ENCODE measurements around the gene PLAU. TPM values are rescaled to one million over a fixed set of nuclear protein-coding genes. Genes with fewer than 3 reads are reported as not detected.

Gene PLAU
- total and polyA plus RNA-seq, 2 donors (not counting 3 experiments of a cell fraction or from before 2014, with no cell fraction given) = 23.6 to 34.9 TPM

DNA sequence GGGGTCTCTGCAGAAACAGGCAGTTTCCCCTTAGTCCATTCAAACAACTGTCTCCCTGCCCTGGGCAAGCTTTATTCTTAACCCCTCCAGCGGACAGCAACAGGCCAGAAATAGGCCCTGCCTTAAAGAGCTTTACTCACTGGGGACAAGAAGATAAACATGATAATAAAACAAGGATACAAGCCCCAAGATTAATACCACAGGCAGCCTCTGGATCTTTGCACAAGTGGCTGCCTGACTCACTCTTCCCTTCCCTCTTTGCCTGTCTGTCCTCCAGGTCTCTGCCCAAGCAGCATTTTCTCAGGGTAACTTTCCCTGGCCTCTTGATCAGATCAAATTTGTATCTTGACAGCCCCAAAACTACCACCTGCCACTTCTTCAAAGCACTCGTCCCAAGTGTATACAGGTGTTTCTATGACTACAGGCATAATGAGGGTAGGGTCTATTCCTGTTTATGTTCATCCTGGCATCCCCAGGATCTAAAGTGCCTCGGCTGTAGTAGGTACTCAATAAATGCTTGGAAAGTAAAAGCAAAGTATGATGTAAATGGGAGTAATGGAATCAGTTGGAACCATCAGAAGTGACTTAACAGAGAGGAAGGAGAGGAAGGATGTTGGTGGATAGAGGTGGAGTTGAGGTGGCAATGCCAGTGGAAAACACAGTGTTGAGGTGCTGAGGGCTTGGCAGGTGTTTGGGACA lies 29.6 kb upstream of the PLAU start:
- POLR2A ChIA-PET = no interaction called here
- DNase-seq (ENCODE audit: low read depth, low spot score) (no peak), FAIRE-seq (no peak)

DNA sequence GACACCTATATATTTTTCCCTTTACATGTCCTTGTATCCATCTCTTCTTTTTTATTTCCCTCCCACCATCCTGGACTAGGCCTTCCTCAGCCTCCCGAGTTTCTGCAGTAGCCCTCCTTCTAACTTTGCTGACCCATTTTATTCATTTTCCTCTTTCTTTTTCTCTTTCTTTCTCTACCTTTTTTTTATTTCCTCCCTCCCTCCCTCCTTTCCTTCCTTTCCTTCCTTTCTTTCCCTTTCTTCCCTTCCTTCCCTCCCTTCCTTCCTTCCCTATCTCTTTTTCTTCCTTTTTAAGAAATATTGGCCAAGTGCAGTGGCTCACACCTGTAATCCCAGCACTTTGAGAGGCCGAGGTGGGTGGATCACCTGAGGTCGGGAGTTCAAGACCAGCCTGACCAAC lies 26.9 kb upstream of the PLAU start:
- dilution Hi-C loops (cut with MboI; ENCODE audit: extremely low pct_ligation_motif_present, low sequenced_read_pairs) = no loop called here
- CTCF ChIA-PET = interaction anchor here (1.0 to 14.6 kb wide), 3 partner anchors 10 to 197 kb away, joined by 3 to 439 read pairs (median 10); partner anchors contain the start of gene CAMK2G

More for the DNA sequence above, 29.6 kb upstream of the PLAU start:
- no TSS peak for BruUV-seq (replicated peaks)
- intact Hi-C loops (cut with micrococcal nuclease) (no loop called here), dilution Hi-C loops (cut with MboI; ENCODE audit: extremely low pct_ligation_motif_present, low sequenced_read_pairs) (no loop called here)
- H3K79me2 ChIP-seq (ENCODE audit: control insufficient read depth, insufficient read depth, low read length) = no peaks in the 10 kb centered on the region
- no peak overlapping the region for H3K4me2 ChIP-seq (ENCODE audit: insufficient read depth, low read length)
- H3K36me3 ChIP-seq (ENCODE audit: control insufficient read depth in 2 of 2, extremely low read depth in 1 of 2, insufficient read depth in 2 of 2, low read length in 2 of 2) = no peaks in the 10 kb centered on the region
- CTCF ChIA-PET = interaction anchor here (1.5 to 14.6 kb wide), 6 partner anchors 33 to 222 kb away, joined by 4 to 439 read pairs (median 48); a partner anchor contains a TSS
- no peaks in the 10 kb centered on the region for H3K9me1 ChIP-seq (replicated peaks; ENCODE audit: control insufficient read depth, extremely low read depth, insufficient read depth, low read length)
- no peaks in the 10 kb centered on the region for H4K20me1 ChIP-seq (replicated peaks; ENCODE audit: control insufficient read depth, extremely low read depth, insufficient read depth, low read length)
- H3K4me1 ChIP-seq (ENCODE audit: control insufficient read depth, extremely low read depth, insufficient read depth, low read length) = peaks cover 6% of the 10 kb centered on the region
- TF ChIP-seq POLR2AphosphoS5 (IDR thresholded peaks at IDR 0.05; ENCODE audit: insufficient read depth, low read depth, low read length) (no peak), JUN (IDR thresholded peaks at IDR 0.05; ENCODE audit: borderline replicate concordance, insufficient read depth, insufficient read length, low read depth) (no peak), GATA2 (IDR thresholded peaks at IDR 0.05; ENCODE audit: insufficient read depth, insufficient read length, low read depth, low read length) (no peak), EZH2 (IDR thresholded peaks at IDR 0.05; ENCODE audit: borderline replicate concordance, low read depth, low read length, severe bottlenecking) (no peak)
- H3K4me3 ChIP-seq (replicated peaks in 1 of 3; ENCODE audit: insufficient read depth in 1 of 3, low read depth in 1 of 3, low read length in 3 of 3) = no peak overlapping the region
- no peaks in the 10 kb centered on the region for H3K9me3 ChIP-seq (replicated peaks; ENCODE audit: control insufficient read depth, insufficient read depth, low read length)
- no peak overlapping the region for H3K9ac ChIP-seq (replicated peaks; ENCODE audit: extremely low read depth, insufficient read depth, low read length)
- H2AFZ ChIP-seq (ENCODE audit: low read depth, low read length) = no peak overlapping the region
- H3K27ac ChIP-seq (ENCODE audit: insufficient read depth, low read depth, low read length) = no peak overlapping the region
- no peaks in the 10 kb centered on the region for H3K27me3 ChIP-seq (ENCODE audit: control insufficient read depth in 2 of 2, insufficient read depth in 2 of 2, low read length in 2 of 2)

More for the DNA sequence above, 26.9 kb upstream of the PLAU start:
- Histone ChIP-seq H3K4me3 (replicated peaks in 1 of 3; ENCODE audit: insufficient read depth in 1 of 3, low read depth in 1 of 3, low read length in 3 of 3) (no peak overlapping the region), H2AFZ (ENCODE audit: low read depth, low read length) (no peak overlapping the region), H3K9me3 (replicated peaks; ENCODE audit: control insufficient read depth, insufficient read depth, low read length) (no peaks in the 10 kb centered on the region), H3K79me2 (ENCODE audit: control insufficient read depth, insufficient read depth, low read length) (no peaks in the 10 kb centered on the region), H3K4me1 (ENCODE audit: control insufficient read depth, extremely low read depth, insufficient read depth, low read length) (peaks cover 28% of the 10 kb centered on the region), H3K36me3 (ENCODE audit: control insufficient read depth in 2 of 2, extremely low read depth in 1 of 2, insufficient read depth in 2 of 2, low read length in 2 of 2) (no peaks in the 10 kb centered on the region), H3K27ac (ENCODE audit: insufficient read depth, low read depth, low read length) (no peak overlapping the region), H3K4me2 (ENCODE audit: insufficient read depth, low read length) (no peak overlapping the region), H4K20me1 (replicated peaks; ENCODE audit: control insufficient read depth, extremely low read depth, insufficient read depth, low read length) (no peaks in the 10 kb centered on the region), H3K27me3 (ENCODE audit: control insufficient read depth in 2 of 2, insufficient read depth in 2 of 2, low read length in 2 of 2) (no peaks in the 10 kb centered on the region), H3K9me1 (replicated peaks; ENCODE audit: control insufficient read depth, extremely low read depth, insufficient read depth, low read length) (no peaks in the 10 kb centered on the region), H3K9ac (replicated peaks; ENCODE audit: extremely low read depth, insufficient read depth, low read length) (no peak overlapping the region)
- TF ChIP-seq POLR2AphosphoS5 (IDR thresholded peaks at IDR 0.05; ENCODE audit: insufficient read depth, low read depth, low read length) (no peak), MYC (IDR thresholded peaks at IDR 0.05; ENCODE audit: low read depth, low read length) (no peak), EZH2 (IDR thresholded peaks at IDR 0.05; ENCODE audit: borderline replicate concordance, low read depth, low read length, severe bottlenecking) (no peak), FOS (IDR thresholded peaks at IDR 0.05; ENCODE audit: borderline replicate concordance, insufficient read depth, low read length) (no peak), GATA2 (IDR thresholded peaks at IDR 0.05; ENCODE audit: insufficient read depth, insufficient read length, low read depth, low read length) (no peak), JUN (IDR thresholded peaks at IDR 0.05; ENCODE audit: borderline replicate concordance, insufficient read depth, insufficient read length, low read depth) (no peak), POLR2A (IDR thresholded peaks at IDR 0.05; ENCODE audit: low read depth, low read length) (no peak)
- TF ChIP-seq, protein P1, sequence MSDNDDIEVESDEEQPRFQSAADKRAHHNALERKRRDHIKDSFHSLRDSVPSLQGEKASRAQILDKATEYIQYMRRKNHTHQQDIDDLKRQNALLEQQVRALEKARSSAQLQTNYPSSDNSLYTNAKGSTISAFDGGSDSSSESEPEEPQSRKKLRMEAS (IDR thresholded peaks at IDR 0.05; ENCODE audit: insufficient read depth, insufficient read length) = no peak
- TF ChIP-seq, protein P2, sequence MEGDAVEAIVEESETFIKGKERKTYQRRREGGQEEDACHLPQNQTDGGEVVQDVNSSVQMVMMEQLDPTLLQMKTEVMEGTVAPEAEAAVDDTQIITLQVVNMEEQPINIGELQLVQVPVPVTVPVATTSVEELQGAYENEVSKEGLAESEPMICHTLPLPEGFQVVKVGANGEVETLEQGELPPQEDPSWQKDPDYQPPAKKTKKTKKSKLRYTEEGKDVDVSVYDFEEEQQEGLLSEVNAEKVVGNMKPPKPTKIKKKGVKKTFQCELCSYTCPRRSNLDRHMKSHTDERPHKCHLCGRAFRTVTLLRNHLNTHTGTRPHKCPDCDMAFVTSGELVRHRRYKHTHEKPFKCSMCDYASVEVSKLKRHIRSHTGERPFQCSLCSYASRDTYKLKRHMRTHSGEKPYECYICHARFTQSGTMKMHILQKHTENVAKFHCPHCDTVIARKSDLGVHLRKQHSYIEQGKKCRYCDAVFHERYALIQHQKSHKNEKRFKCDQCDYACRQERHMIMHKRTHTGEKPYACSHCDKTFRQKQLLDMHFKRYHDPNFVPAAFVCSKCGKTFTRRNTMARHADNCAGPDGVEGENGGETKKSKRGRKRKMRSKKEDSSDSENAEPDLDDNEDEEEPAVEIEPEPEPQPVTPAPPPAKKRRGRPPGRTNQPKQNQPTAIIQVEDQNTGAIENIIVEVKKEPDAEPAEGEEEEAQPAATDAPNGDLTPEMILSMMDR (IDR thresholded peaks at IDR 0.05; ENCODE audit: extremely low read depth in 1 of 2, insufficient read depth in 1 of 2, low read depth in 1 of 2, low read length in 2 of 2) = no peak
- FAIRE-seq (no peak), DNase-seq (ENCODE audit: low read depth, low spot score) (no peak)
- intact Hi-C loops (cut with micrococcal nuclease) = no loop called here
- no TSS peak for BruUV-seq (replicated peaks)
- POLR2A ChIA-PET = no interaction called here
